ENCODE data around the gene TFAP2C.

TFAP2C gene

DNA sequence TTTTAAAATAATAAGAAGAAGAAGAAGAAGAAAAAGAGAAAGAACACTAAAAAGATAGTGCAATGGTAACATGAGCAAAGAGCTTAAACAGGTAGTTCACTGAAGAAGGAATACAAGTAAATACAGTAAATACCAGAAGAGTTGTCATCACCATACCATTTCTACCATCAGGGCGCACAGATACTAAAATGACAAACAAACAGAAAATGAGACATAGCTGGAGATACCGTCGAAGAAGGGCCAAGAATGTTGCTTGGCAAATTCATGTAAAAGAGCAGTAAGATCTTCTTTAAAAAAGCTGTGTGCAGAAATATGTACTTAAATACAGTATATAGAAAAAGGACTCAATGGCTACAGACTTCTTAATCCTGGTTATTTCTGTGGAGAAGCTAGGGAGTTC, 20.7 kb upstream of the TFAP2C start:
- Histone ChIP-seq H3K27me3 (ENCODE audit: insufficient read depth, poor library complexity, severe bottlenecking) (no peaks in the 10 kb centered on the region), H3K4me3 (replicated peaks; ENCODE audit: insufficient read depth, low read length) (no peak overlapping the region), H3K27ac (replicated peaks) (no peak overlapping the region)
- no peak for DNase-seq (ENCODE audit: low read depth in 1 of 2, low spot score in 1 of 2)
- TF ChIP-seq, protein P1, sequence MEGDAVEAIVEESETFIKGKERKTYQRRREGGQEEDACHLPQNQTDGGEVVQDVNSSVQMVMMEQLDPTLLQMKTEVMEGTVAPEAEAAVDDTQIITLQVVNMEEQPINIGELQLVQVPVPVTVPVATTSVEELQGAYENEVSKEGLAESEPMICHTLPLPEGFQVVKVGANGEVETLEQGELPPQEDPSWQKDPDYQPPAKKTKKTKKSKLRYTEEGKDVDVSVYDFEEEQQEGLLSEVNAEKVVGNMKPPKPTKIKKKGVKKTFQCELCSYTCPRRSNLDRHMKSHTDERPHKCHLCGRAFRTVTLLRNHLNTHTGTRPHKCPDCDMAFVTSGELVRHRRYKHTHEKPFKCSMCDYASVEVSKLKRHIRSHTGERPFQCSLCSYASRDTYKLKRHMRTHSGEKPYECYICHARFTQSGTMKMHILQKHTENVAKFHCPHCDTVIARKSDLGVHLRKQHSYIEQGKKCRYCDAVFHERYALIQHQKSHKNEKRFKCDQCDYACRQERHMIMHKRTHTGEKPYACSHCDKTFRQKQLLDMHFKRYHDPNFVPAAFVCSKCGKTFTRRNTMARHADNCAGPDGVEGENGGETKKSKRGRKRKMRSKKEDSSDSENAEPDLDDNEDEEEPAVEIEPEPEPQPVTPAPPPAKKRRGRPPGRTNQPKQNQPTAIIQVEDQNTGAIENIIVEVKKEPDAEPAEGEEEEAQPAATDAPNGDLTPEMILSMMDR (IDR thresholded peaks at IDR 0.05; ENCODE audit: insufficient read depth, low read length): no peak
- TF ChIP-seq POLR2AphosphoS5 (IDR thresholded peaks at IDR 0.05; ENCODE audit: low read depth): no peak
- no peak for TF ChIP-seq SPI1 (IDR thresholded peaks at IDR 0.05; ENCODE audit: borderline replicate concordance, low read depth)
- TF ChIP-seq, protein P2, sequence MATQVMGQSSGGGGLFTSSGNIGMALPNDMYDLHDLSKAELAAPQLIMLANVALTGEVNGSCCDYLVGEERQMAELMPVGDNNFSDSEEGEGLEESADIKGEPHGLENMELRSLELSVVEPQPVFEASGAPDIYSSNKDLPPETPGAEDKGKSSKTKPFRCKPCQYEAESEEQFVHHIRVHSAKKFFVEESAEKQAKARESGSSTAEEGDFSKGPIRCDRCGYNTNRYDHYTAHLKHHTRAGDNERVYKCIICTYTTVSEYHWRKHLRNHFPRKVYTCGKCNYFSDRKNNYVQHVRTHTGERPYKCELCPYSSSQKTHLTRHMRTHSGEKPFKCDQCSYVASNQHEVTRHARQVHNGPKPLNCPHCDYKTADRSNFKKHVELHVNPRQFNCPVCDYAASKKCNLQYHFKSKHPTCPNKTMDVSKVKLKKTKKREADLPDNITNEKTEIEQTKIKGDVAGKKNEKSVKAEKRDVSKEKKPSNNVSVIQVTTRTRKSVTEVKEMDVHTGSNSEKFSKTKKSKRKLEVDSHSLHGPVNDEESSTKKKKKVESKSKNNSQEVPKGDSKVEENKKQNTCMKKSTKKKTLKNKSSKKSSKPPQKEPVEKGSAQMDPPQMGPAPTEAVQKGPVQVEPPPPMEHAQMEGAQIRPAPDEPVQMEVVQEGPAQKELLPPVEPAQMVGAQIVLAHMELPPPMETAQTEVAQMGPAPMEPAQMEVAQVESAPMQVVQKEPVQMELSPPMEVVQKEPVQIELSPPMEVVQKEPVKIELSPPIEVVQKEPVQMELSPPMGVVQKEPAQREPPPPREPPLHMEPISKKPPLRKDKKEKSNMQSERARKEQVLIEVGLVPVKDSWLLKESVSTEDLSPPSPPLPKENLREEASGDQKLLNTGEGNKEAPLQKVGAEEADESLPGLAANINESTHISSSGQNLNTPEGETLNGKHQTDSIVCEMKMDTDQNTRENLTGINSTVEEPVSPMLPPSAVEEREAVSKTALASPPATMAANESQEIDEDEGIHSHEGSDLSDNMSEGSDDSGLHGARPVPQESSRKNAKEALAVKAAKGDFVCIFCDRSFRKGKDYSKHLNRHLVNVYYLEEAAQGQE (IDR thresholded peaks at IDR 0.05; ENCODE audit: insufficient replicate concordance, low read depth): no peak
- no peak for TF ChIP-seq GABPA (IDR thresholded peaks at IDR 0.05; ENCODE audit: low read depth)

DNA sequence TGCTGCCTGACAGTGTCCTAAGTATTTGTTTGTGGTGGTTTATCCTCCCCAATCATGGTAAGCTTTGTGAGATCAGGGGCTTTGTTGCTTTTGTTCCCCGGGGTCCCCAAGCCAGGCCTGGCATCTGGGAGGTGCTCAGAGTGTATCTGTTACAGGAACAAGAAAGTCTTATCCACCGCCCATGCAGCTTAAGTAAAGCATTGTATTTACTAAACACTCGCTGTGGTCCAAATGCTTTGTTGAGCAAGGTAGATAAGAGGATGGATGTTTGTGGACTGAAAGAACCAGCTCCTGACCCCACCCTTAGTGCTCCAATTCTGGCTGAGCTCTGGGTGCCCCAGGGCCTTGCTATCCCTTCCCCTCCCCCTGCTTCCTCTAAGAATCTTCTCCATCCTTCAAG, 19.8 kb upstream of the TFAP2C start:
- Histone ChIP-seq H3K27me3 (ENCODE audit: insufficient read depth, poor library complexity, severe bottlenecking) (no peaks in the 10 kb centered on the region), H3K27ac (replicated peaks) (no peak overlapping the region), H3K4me3 (replicated peaks; ENCODE audit: insufficient read depth, low read length) (no peak overlapping the region)
- TF ChIP-seq, protein P2 (IDR thresholded peaks at IDR 0.05; ENCODE audit: insufficient replicate concordance, low read depth): no peak
- TF ChIP-seq, protein P1 (IDR thresholded peaks at IDR 0.05; ENCODE audit: insufficient read depth, low read length): no peak
- no peak for TF ChIP-seq POLR2AphosphoS5 (IDR thresholded peaks at IDR 0.05; ENCODE audit: low read depth)
- no peak for TF ChIP-seq GABPA (IDR thresholded peaks at IDR 0.05; ENCODE audit: low read depth)
- no peak for TF ChIP-seq SPI1 (IDR thresholded peaks at IDR 0.05; ENCODE audit: borderline replicate concordance, low read depth)
- no peak for DNase-seq (ENCODE audit: low read depth in 1 of 2, low spot score in 1 of 2)

DNA sequence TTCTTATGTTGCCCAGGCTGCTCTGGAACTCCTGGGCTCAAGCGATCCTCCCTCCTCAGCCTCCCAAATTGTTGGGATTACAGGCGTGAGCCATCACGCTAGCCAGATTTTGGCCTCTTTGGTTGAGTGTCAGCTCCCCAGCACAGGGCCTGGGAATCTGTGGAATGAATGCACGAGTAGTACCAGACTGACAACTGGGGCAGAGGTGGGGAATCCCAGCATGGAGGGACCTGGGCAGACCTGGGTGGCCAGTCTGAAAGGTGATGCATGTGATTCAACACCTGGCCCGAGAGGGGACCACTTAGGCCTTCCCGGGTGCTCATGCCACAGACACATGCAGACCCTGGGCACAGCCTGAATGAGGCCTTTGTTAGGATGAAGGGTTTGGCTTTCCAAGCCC, 19.0 kb upstream of the TFAP2C start:
- no peak for TF ChIP-seq GABPA (IDR thresholded peaks at IDR 0.05; ENCODE audit: low read depth)
- no peak for TF ChIP-seq SPI1 (IDR thresholded peaks at IDR 0.05; ENCODE audit: borderline replicate concordance, low read depth)
- TF ChIP-seq, protein P1 (IDR thresholded peaks at IDR 0.05; ENCODE audit: insufficient read depth, low read length): no peak
- TF ChIP-seq, protein P2 (IDR thresholded peaks at IDR 0.05; ENCODE audit: insufficient replicate concordance, low read depth): no peak
- no peak for TF ChIP-seq POLR2AphosphoS5 (IDR thresholded peaks at IDR 0.05; ENCODE audit: low read depth)
- no peak for DNase-seq (ENCODE audit: low read depth in 1 of 2, low spot score in 1 of 2)
- Histone ChIP-seq H3K27me3 (ENCODE audit: insufficient read depth, poor library complexity, severe bottlenecking) (no peaks in the 10 kb centered on the region), H3K4me3 (replicated peaks; ENCODE audit: insufficient read depth, low read length) (no peak overlapping the region), H3K27ac (replicated peaks) (no peak overlapping the region)
